ENCODE results near the gene AP3D1. TPM values are rescaled to one million over a fixed set of nuclear protein-coding genes. Genes with fewer than 3 reads are reported as not detected.

Gene AP3D1
- total and polyA plus RNA-seq, 4 donors = 21.7 to 79.8 (median 59.6) TPM

DNA sequence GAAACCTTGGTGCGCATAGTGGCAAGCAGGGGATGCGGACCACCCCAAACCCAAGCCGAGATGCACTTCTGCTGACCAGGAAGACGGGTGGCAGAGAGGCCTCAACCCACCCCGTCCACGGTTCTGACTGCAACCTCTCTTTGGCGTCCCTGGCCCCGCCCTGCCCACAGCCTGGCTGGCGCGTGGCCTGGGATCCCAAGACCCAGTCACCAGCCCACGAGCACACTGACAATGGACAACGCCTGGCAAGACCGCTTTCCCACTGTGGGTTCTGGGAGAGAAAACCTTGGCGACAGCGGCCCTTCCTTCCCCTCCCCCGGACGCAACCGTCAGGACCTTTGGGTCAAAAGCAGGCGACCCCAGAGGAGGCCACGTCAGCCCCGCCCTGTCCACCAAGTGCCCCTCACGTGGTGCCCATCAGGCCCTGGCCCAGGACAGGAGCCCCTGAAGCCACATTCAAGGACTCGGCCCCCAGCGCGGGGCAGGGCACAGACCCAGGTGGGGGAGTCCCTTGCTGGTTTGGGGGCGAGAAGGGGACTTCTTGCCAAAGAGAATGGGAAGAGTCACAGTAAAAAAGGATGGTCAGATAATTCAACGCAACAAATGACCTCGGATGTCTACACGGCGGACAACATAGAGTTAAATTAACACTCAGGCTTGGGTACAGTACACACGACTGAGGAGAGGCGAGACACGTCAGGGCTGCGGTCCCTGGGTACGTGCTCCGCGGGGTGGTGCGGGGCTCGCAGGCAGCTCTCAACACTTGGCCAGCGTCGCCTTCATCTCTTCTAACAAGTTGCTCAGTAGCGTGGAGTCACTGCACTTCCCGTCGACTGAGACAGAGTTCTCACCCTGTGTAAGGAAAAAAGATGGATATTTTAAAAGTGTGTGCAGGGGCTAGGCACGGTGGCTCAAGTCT lies 49.7 kb downstream of the AP3D1 start:
- no peak overlapping the region for H3K27ac ChIP-seq (ENCODE audit: low read depth in 1 of 2, low read length in 2 of 2)
- H3K9me3 ChIP-seq (ENCODE audit: control insufficient read depth in 4 of 4, low read length in 3 of 4) = no peaks in the 10 kb centered on the region
- WGBS = 95% methylated on average over 45 of the region's 45 CpGs
- no peak overlapping the region for H3K9ac ChIP-seq (ENCODE audit: low read depth in 1 of 2, low read length in 2 of 2)
- no peak overlapping the region for H3K4me3 ChIP-seq (ENCODE audit: low read depth in 1 of 3, low read length in 3 of 3)
- no peak for TF ChIP-seq JUND (IDR thresholded peaks at IDR 0.05)
- no peak for TF ChIP-seq HNF4A (conservative IDR thresholded peaks at IDR 0.05)
- TF ChIP-seq, protein P1, sequence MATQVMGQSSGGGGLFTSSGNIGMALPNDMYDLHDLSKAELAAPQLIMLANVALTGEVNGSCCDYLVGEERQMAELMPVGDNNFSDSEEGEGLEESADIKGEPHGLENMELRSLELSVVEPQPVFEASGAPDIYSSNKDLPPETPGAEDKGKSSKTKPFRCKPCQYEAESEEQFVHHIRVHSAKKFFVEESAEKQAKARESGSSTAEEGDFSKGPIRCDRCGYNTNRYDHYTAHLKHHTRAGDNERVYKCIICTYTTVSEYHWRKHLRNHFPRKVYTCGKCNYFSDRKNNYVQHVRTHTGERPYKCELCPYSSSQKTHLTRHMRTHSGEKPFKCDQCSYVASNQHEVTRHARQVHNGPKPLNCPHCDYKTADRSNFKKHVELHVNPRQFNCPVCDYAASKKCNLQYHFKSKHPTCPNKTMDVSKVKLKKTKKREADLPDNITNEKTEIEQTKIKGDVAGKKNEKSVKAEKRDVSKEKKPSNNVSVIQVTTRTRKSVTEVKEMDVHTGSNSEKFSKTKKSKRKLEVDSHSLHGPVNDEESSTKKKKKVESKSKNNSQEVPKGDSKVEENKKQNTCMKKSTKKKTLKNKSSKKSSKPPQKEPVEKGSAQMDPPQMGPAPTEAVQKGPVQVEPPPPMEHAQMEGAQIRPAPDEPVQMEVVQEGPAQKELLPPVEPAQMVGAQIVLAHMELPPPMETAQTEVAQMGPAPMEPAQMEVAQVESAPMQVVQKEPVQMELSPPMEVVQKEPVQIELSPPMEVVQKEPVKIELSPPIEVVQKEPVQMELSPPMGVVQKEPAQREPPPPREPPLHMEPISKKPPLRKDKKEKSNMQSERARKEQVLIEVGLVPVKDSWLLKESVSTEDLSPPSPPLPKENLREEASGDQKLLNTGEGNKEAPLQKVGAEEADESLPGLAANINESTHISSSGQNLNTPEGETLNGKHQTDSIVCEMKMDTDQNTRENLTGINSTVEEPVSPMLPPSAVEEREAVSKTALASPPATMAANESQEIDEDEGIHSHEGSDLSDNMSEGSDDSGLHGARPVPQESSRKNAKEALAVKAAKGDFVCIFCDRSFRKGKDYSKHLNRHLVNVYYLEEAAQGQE (IDR thresholded peaks at IDR 0.05) = no peak
- TF ChIP-seq RAD21 (IDR thresholded peaks at IDR 0.05) = no peak
- TF ChIP-seq HNF4G (IDR thresholded peaks at IDR 0.05) = no peak
- TF ChIP-seq ZBTB33 (IDR thresholded peaks at IDR 0.05) = no peak
- no peak for TF ChIP-seq ATF3 (IDR thresholded peaks at IDR 0.05)
- TF ChIP-seq, protein P2, sequence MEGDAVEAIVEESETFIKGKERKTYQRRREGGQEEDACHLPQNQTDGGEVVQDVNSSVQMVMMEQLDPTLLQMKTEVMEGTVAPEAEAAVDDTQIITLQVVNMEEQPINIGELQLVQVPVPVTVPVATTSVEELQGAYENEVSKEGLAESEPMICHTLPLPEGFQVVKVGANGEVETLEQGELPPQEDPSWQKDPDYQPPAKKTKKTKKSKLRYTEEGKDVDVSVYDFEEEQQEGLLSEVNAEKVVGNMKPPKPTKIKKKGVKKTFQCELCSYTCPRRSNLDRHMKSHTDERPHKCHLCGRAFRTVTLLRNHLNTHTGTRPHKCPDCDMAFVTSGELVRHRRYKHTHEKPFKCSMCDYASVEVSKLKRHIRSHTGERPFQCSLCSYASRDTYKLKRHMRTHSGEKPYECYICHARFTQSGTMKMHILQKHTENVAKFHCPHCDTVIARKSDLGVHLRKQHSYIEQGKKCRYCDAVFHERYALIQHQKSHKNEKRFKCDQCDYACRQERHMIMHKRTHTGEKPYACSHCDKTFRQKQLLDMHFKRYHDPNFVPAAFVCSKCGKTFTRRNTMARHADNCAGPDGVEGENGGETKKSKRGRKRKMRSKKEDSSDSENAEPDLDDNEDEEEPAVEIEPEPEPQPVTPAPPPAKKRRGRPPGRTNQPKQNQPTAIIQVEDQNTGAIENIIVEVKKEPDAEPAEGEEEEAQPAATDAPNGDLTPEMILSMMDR (IDR thresholded peaks at IDR 0.05; ENCODE audit: low read depth, low read length, missing input control) = no peak
- no peak for TF ChIP-seq NR2F2 (IDR thresholded peaks at IDR 0.05)
- no peak for TF ChIP-seq RXRA (IDR thresholded peaks at IDR 0.05)
- no peak for TF ChIP-seq FOXA2 (IDR thresholded peaks at IDR 0.05)
- TF ChIP-seq FOXA1 (IDR thresholded peaks at IDR 0.05) = no peak
- no peak for TF ChIP-seq SP1 (IDR thresholded peaks at IDR 0.05)
- TF ChIP-seq, protein P3, sequence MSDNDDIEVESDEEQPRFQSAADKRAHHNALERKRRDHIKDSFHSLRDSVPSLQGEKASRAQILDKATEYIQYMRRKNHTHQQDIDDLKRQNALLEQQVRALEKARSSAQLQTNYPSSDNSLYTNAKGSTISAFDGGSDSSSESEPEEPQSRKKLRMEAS (IDR thresholded peaks at IDR 0.05) = no peak
- no peak for TF ChIP-seq GABPA (IDR thresholded peaks at IDR 0.05 in 1 of 2, conservative IDR thresholded peaks at IDR 0.05 in 1 of 2)
- no peak for DNase-seq (ENCODE audit: low spot score)
- H3K27me3 ChIP-seq (ENCODE audit: control insufficient read depth in 4 of 4, insufficient read depth in 4 of 4, low read length in 3 of 4) = no peaks in the 10 kb centered on the region
- peaks cover 9 to 48% (median 15%) of the 10 kb centered on the region in 4 donors for H3K36me3 ChIP-seq (ENCODE audit: control insufficient read depth in 4 of 4, insufficient read depth in 3 of 4, low read depth in 1 of 4, low read length in 3 of 4)
- peaks cover 4 to 9% (median 7%) of the 10 kb centered on the region in 4 donors for H3K4me1 ChIP-seq (ENCODE audit: control insufficient read depth in 4 of 4, insufficient read depth in 4 of 4, low read length in 3 of 4)
